ACHN (cell line): Measurements from ENCODE around the gene CD82.
"Not testable (repeated sequence)": the region's sequence is repeated elsewhere in the genome, so short reads cannot be mapped to it uniquely, and the experiment has no call there.

Experiments
- DNase-seq: peaks from one replicate; pipeline ENCODE4 v3.0.0-alpha.2; 2015
- in situ Hi-C: cut with HindIII; loops from 2 replicates; pipeline ENCODE4 v1.10.0; 2017; ENCODE audit warnings: low sequenced_read_pairs, low pct_ligation_motif_present, low pct_unique_long_range_greater_than_20kb

Gene CD82

GRCh38 chr11:44634401-44635281 lies 69.2 kb downstream of the CD82 start:
- DNase-seq, result peak; percentile 62

GRCh38 chr11:44637487-44637886 lies 72.0 kb downstream of the CD82 start:
- DNase-seq, result no peak
- in situ Hi-C loops, result no loop called here

More at GRCh38 chr11:44634401-44635281, 69.2 kb downstream of the CD82 start:
- in situ Hi-C loops, result no loop called here

GRCh38 chr11:44638032-44638431 lies 72.6 kb downstream of the CD82 start:
- in situ Hi-C loops, result no loop called here
- DNase-seq, result no peak

- in situ Hi-C loops, result no loop called here
- no peak for DNase-seq
Observed at GRCh38 chr11:44643217-44643616, 77.8 kb downstream of the CD82 start.

- DNase-seq, result no peak
Observed at GRCh38 chr11:44645827-44646226, 80.4 kb downstream of the CD82 start.

GRCh38 chr11:44647255-44647955 lies 81.9 kb downstream of the CD82 start:
- in situ Hi-C loops, DNase-seq: not testable (repeated sequence)

More at GRCh38 chr11:44645827-44646226, 80.4 kb downstream of the CD82 start:
- in situ Hi-C loops, result no loop called here

- DNase-seq, result no peak
- in situ Hi-C loops, result no loop called here
Observed at GRCh38 chr11:44648109-44648508, 82.6 kb downstream of the CD82 start.

- DNase-seq, result no peak
- in situ Hi-C loops, result no loop called here
Observed at GRCh38 chr11:44651535-44652155, 86.2 kb downstream of the CD82 start.

- in situ Hi-C loops, result no loop called here
- no peak for DNase-seq
Observed at GRCh38 chr11:44652901-44653644, 87.6 kb downstream of the CD82 start.

GRCh38 chr11:44654057-44654456 lies 88.6 kb downstream of the CD82 start:
- DNase-seq, result no peak
- in situ Hi-C loops, result no loop called here

GRCh38 chr11:44654596-44654995 lies 89.1 kb downstream of the CD82 start:
- DNase-seq, result no peak
- in situ Hi-C loops, result no loop called here

GRCh38 chr11:44657836-44658505 lies 92.5 kb downstream of the CD82 start:
- in situ Hi-C loops, result no loop called here
- DNase-seq, result no peak

- no peak for DNase-seq
- in situ Hi-C loops, result no loop called here
Observed at GRCh38 chr11:44658506-44658850, 93.0 kb downstream of the CD82 start.

GRCh38 chr11:44659641-44660040 lies 94.2 kb downstream of the CD82 start:
- in situ Hi-C loops, result no loop called here
- DNase-seq, result no peak

GRCh38 chr11:44660535-44660934 lies 95.1 kb downstream of the CD82 start:
- DNase-seq, in situ Hi-C loops: not testable (repeated sequence)

GRCh38 chr11:44661311-44661717 lies 95.9 kb downstream of the CD82 start:
- no peak for DNase-seq
- in situ Hi-C loops, result no loop called here
